Stimulated activated CD4-positive, alpha-beta T cell treated with anti-CD3 and anti-CD28 coated beads, Interleukin-4, amount 100 ng/mL, for 24 hours (primary cell): Measurements from ENCODE around the gene GP1BA.

Source experiments
- DNase-seq: peaks from one replicate; pipeline ENCODE4 v3.0.0-alpha.2; 2020

The GP1BA gene

DNA sequence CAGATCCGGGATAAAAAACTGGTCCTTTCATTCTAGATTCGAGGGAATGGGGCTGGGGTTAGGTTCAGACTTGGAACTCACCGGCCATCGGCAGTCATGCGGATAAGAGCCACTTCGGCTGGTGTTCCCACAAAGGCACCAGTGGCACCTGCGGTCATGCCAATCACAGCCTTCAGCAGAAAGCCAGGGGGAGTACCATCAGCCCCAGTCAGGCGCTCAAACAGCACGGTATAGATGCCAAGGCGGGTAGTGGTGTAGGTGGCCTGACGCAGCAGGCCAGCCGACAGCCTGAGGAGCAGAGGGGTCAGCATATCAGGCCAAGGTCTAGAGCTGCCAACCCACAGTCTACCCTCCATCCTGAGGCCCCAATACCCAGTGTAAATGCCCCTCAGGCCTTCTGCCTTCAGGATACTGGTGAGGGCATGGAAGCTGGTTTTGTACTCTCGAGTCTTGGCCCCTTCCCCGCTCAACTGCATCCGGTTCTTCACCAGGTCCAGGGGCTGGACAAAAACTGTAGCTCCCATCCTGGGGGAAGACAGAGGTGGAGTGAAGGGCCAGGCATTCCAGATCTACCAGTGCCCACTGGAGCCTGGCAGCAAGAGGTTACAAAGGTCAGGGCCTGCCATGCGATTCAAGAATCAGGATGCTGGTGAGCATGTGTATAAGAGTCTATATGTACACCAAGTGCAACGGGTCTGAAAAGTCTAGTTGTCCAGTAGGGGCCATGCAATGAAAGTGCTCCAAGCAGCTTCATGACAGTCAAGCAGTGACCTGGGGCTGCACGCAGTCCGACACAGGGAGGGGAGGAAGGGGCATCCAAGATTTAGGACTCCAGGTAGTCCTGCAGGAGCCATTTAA is 6.8 kb downstream of the GP1BA start:
- no peak for DNase-seq

DNA sequence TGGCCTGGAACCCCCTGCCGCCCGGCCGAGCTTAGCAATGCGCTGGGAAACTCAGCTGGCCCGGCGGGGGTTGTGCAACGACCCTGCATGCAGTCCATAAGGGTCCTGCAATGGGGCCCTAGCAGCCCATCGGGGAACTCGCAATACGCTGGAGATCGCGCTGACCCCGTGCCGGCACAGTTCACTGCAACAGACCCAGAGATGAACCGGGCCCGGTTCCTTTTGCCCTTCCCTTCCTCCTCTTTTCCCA is 7.4 kb downstream of the GP1BA start:
- no peak for DNase-seq

- peak; percentile 96 for DNase-seq
Measured at GRCh38 chr17:4939796-4940554, 7.9 kb downstream of the GP1BA start, which contains the start of the genes RNF167 and SLC25A11. TSS of gene RNF167 (plus strand) at chr17:4940268. CDS start at chr17:4940910, 642 bp downstream. TSS of gene SLC25A11 (minus strand) at chr17:4940046. CDS start at chr17:4939910, 136 bp downstream.

GRCh38 chr17:4940555-4941318 is 8.7 kb downstream of the GP1BA start:
- DNase-seq, result peak; percentile 49

DNA sequence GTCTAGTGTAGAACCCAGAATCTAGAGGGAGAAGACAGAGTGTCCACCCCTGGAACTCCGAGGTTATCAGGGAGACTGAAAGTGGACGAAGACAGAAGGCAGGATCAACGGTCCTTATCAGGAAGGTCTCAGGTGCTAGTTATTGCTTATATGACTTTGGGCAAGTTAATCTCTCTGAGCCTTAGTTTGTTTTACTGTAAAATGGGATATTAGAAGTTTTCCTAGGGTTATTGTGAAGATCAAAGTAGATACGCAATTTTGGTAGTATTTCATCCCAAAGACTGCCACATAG is 9.2 kb downstream of the GP1BA start:
- no peak for DNase-seq

DNA sequence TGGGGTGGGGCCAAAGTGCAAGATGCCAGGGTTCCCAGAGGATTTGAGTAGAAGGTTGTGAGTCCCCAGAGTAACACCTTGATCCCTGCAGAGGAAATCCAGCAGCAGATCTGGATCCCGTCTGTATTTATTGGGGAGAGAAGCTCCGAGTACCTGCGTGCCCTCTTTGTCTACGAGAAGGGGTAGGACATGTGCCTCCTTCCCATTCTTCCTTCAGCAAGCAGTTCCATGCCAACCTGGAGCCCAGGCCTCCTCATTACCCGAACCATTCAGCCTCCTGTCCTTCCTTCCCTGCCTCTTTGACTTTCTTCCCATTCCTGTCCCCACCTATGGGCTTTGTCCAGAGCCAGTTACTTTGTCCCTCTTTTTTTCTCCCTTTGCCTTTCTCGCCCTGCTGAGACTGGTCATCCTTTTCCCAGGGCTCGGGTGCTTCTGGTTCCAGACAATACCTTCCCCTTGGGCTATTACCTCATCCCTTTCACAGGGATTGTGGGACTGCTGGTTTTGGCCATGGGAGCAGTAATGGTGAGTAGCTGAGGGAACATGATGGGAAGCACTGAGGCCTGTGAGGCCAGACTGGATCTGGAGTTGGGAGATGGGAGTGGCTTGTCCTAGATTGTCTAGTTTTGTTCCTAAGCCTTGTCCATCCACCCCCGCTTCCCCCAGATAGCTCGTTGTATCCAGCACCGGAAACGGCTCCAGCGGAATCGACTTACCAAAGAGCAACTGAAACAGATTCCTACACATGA is 10.9 kb downstream of the GP1BA start:
- DNase-seq, result no peak

DNA sequence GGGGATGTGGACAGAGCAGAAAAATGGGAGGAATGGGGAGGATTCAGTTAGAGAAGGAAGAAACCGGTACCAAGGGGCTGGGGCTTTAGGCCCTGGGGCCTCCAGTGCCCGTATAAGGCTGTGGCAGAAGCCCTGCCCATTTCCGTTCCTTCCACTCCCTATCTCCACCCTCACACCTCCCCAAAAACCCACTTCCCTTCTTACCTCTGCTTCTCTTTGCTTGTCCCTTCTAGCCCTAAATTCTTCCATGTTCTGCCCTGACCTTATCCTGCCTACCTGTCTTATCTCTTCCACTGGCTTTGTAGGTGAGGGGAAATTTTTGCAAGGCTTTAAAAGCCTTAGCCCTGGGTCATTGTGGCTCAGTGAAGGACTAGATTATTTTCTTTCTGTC is 12.1 kb downstream of the GP1BA start:
- peak; percentile 53 for DNase-seq

GRCh38 chr17:4944554-4945175 is 12.6 kb downstream of the GP1BA start:
- DNase-seq, result no peak

- peak; percentile 92 for DNase-seq
Measured at GRCh38 chr17:4945176-4945943, 13.3 kb downstream of the GP1BA start.

DNA sequence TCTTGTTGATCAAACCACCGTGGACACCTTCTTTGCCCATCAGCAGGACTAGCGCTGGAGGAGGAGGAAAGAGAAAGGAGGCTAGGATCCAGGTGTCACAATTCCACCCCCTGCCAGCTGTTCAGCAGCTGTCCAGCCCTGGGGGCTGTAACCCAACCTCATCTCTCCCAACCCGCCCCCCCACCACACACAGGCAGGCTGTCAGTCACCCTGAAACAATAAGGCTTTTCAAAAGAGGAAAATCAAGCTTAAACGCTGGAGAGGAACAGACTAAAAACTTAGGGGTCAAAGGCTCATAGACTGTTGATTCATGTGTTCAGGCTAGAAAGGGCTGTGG is 13.8 kb downstream of the GP1BA start:
- no peak for DNase-seq

GRCh38 chr17:4946312-4946976 is 14.4 kb downstream of the GP1BA start:
- DNase-seq, result no peak

- no peak for DNase-seq
Measured at GRCh38 chr17:4947010-4947410, 14.9 kb downstream of the GP1BA start.

DNA sequence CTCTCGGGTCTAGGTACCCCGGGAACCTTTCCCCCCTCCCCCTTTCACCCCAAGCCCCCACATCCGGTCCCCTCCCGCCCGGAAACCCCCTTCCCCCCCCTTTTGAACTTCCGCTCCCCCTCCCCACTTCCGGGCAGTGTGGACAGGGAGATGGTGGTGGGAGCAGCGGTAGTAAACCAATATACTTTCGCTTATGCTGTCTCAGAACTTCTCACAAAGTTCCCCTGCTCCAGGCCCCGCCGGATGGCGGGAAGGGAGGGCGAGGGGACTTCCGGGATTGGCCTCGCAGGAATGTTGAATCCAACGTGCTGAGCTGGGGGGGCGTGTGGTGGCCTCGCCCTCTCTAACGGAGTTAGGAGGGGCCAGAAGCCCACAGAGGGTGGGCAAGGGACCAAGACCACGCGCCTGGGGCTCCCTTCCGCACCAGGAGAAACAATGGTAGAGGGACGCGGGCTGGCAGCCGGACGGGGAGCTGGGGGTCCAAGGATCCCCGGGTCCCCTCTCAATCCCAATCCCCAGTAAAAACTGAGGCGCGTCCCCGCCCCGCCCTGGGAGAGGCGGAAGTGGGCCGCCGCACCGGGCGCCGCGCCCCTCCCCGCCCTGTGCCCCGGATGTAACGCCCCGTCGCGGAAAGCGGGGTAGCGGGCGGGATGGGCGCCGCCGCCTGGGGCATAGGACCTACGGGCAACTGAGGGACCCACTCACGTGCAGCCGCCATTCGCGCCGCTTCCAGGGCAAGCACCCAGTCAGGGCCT is 15.5 kb downstream of the GP1BA start:
- DNase-seq, result peak; percentile 67

DNA sequence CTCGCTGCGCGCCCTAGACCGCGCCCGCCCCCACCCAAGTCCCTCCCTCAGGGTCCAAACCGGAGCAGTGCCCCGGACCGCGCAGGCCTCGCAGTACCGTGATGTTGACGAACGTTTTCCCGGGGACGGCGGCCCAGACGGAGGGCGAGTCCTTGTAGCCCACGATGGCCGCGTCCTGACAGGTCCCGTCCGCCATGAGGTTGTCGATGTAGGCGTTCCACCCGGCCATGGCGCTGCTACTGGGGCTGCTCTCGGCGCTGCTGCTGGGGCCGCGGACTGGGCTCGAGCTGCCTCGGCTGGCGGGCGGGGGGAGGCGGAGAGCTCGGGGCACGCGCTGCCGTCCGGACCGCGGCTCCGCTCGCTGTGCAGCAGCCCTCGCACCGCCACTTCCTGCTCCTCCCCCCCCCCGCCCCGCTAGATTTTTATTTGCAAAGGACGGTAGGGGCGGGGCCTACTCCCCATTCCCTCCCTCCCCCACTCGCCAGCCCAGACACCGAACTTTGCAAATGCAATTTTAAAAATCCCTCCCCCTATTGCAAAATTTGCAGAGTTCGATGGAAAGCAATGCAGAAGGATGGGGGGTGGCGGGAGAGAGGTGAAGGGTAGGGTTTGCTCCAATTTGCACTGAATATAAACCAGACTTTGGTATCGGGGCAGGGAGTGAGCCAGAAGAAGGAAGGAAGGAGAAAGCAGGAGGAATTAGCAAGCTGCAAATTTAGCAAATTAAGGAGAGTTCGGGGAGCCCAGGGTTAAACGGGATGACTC is 16.3 kb downstream of the GP1BA start, which contains the start of gene PFN1:
Gene PFN1, minus strand, starts transcription at position 365 of the 765 bp plus-strand sequence. Its CDS starts 136 bp downstream, at position 229.
- peak; percentile 91 for DNase-seq

DNA sequence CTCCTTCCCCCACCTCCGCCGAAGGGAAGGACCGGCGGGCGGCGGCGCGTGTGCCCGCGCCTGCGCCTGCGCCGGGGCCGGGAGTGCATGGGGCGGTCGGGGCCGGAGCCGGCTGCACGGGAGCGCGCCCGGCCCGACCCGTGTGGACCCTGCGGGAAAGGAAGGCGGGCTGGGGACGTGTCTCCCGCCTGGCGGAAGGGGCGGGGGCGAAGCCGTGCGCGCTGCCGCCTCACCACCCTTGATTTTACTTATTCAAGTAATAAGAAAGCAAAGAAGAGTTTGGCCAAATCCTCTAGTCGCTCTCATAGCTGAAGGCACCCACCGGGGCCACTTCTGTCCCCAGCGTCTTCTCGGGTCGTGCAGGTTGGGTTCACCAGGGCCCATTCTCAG is 16.8 kb downstream of the GP1BA start:
- peak; percentile 77 for DNase-seq

DNA sequence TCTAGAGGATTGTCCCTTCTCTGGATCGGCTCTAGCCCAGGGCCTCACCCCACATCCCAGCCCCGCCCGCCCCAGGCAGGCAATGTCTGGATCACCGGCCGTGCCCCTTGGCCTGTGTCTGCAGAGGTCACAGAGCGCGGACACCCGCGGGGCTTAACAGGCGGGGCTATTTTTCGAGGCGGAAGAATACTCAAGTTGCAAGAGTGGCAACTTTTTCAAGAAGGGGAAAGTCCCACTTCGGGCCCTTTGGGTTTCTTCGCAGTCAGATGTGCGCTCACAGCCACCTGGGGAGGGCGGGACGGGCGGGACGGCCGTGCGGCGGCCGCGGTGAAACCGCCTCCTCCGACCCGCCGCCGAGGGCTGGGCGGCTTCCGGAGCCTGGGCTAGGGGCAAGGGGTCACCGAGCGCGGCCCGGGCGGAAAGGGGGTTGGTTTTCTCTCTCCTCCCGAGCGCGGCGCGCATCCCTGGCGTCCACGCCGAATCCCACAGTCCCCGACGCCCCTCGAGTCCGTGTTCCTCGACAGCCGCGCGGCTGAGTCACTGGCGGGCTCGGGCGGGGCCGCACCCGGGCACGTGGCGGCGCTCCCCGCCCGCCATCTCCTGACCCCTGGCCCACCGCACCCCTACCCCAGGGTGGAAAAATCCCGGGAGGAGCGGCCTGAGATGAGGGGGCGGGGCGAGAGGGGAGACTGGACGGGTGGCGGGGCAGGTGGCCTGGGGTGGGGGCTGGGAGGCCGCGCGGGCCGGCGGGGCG is 17.4 kb downstream of the GP1BA start:
- DNase-seq, result peak; percentile 81

DNA sequence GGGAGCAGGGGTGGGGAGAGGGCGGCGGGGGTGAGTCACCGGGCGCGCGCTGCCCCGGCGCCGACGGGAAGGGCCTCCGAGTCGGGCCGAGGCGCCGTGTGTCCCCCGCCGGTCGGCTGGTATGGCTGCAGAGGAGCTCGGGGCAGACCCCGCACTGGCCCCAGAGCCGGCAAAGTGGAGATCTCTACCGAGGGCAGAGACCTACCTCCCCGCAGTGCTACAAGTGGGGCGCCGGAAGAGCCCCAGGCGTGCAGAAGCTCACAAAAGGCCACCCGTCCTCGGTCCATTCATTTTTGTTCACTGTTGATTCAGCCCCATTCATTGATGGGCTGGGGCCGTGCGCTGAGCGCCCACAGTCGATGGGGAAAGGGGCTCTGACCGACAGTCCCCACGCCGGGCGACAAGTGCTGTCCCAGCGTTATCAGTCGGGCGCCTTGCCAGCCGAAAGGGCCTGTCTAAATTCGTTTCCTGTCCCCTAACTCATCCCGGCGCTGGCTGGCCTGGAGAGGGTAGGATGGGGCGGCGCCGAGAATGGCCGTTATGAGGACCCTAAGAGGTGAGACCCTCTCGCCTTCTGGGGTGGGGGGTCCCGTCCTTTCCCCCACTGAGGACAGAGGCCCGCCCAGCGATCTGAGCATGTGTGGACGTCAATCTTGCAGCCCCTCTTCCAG is 18.1 kb downstream of the GP1BA start:
- peak; percentile 46 for DNase-seq

DNA sequence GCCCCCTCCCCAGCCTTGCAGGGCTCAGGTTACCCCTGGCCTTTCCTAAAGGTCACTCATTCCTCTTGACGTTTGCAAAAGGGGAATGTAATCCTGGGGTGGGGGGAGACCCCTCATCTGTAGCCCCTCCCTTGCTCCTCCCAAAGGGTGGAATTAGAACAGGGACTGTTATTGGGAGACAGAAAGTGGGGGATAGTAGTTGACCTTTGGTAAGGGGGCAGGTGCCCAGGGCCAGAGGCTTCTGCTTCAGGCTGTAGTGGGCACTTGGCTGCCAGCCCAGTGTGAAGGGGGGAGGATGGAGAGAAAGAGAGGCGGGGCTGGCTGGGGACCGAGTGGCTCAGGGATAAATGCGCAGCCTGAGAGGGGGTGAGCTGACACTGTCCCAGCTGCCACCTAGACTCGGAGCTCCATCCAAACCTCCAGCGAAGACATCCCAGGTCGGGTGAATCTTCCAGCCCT is 18.7 kb downstream of the GP1BA start, which contains the start of gene ENO3:
Gene ENO3, plus strand, starts transcription at position 374 of the 459 bp plus-strand sequence. CDS start 711 bp downstream, outside the sequence.
- DNase-seq, result no peak
